Sigmoid colon (tissue), 3 donors: ENCODE measurements around the gene SH3PXD2B.

ENCODE experiments used
- POLR2A ChIP-seq, 2 donors: fragments of 450-650 bp; IDR thresholded peaks; one replicate each; pipeline ENCODE4 v1.6.1; 2016; ENCODE audit warnings: antibody characterized with exemption in 2 of 2, mild to moderate bottlenecking in 2 of 2, moderate library complexity in 2 of 2
- TF ChIP-seq, protein P1 (sequence below), 4 experiments: fragments of 450-650 bp in 3 of 4; fragments of 200-600 bp in 1 of 4; IDR thresholded peaks; one replicate each; pipeline ENCODE4 v1.5.1; 2016 to 2019; ENCODE audit warnings: antibody characterized with exemption in 4 of 4, mild to moderate bottlenecking in 3 of 4, moderate library complexity in 2 of 4

DNA sequence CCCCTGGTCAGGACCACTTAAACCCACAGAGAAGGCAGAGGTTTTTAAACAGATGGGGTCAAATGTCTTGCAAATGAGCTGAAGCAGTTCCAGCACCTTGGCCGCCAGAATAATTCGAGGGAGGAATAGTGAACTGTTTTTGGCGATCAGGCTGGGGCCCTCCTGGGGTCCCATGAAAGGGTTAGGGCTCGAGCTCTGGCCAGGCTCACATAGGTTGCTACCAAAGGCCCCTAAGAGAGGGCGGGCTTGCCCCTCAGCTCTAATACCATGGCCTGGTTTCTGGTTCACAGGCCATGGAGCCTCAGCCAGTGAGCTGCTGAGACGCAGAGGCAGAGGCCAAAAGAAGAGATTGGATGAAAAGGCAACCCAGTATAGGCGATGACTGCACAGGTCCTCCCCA, 96.0 kb downstream of the SH3PXD2B start:
- TF ChIP-seq, protein P1, sequence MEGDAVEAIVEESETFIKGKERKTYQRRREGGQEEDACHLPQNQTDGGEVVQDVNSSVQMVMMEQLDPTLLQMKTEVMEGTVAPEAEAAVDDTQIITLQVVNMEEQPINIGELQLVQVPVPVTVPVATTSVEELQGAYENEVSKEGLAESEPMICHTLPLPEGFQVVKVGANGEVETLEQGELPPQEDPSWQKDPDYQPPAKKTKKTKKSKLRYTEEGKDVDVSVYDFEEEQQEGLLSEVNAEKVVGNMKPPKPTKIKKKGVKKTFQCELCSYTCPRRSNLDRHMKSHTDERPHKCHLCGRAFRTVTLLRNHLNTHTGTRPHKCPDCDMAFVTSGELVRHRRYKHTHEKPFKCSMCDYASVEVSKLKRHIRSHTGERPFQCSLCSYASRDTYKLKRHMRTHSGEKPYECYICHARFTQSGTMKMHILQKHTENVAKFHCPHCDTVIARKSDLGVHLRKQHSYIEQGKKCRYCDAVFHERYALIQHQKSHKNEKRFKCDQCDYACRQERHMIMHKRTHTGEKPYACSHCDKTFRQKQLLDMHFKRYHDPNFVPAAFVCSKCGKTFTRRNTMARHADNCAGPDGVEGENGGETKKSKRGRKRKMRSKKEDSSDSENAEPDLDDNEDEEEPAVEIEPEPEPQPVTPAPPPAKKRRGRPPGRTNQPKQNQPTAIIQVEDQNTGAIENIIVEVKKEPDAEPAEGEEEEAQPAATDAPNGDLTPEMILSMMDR (IDR thresholded peaks at IDR 0.05), result no peak
- no peak for TF ChIP-seq POLR2A (IDR thresholded peaks at IDR 0.05)
